Endothelial cell of umbilical vein (primary cell): ENCODE results near the gene NOTCH2. TPM values are rescaled to one million over a fixed set of nuclear protein-coding genes. Genes with fewer than 3 reads are reported as not detected.

Experiments
- BruUV-seq: library from RNA; stranded (reverse); fragments of 400-500 nt; replicated peaks from 2 replicates; lab custom pipeline; 2021; lab: Mats Ljungman, UMichigan
- CTCF ChIA-PET: fragments of 300-600, 350-600 bp; sonication (Branson Sonifier 250); formaldehyde crosslinking; loops from one replicate; lab custom pipeline; 2021; ENCODE audit warnings: antibody characterized with exemption, inconsistent platforms; lab: Charles Lee
- POLR2A ChIA-PET: fragments of 300-600, 350-600 bp; sonication (Branson Sonifier 250); formaldehyde crosslinking; loops from one replicate; lab custom pipeline; 2021; ENCODE audit warnings: antibody characterized with exemption, inconsistent platforms; lab: Charles Lee
- DNase-seq: peaks from one replicate; pipeline ENCODE4 v3.0.0-alpha.2; 2011; ENCODE audit warnings: low read depth, low spot score
- FAIRE-seq: peaks from 2 replicates; lab custom pipeline; 2011; peaks lifted over from hg19 to GRCh38; lab: Jason Lieb, UNC
- H2AFZ ChIP-seq: 2 replicates; pipeline ENCODE4 v1.6.0; 2012; ENCODE audit warnings: low read depth, low read length, control low read depth, inconsistent platforms
- H3K27ac ChIP-seq: 2 replicates; pipeline ENCODE4 v1.5.1; 2011; ENCODE audit warnings: low read depth, mild to moderate bottlenecking, control low read depth, low read length, moderate library complexity; ENCODE audit not compliant: insufficient read depth
- H3K27me3 ChIP-seq, 2 experiments: 2 replicates each; pipeline versions ENCODE4 v1.6.0 to v1.6.1; 2011; ENCODE audit warnings: low read length in 2 of 2, mixed read lengths in 1 of 2; ENCODE audit not compliant: control insufficient read depth in 2 of 2, insufficient read depth in 2 of 2
- H3K36me3 ChIP-seq, 2 experiments: 2 replicates in 1 of 2; 3 replicates in 1 of 2; pipeline ENCODE4 v1.5.1; 2011; ENCODE audit warnings: low read length in 2 of 2, mild to moderate bottlenecking in 1 of 2, moderate library complexity in 1 of 2; ENCODE audit not compliant: control insufficient read depth in 2 of 2, insufficient read depth in 2 of 2; ENCODE audit errors: extremely low read depth in 1 of 2
- H3K4me1 ChIP-seq: 3 replicates; pipeline ENCODE4 v1.5.1; 2011; ENCODE audit warnings: mild to moderate bottlenecking, low read length; ENCODE audit not compliant: control insufficient read depth, insufficient read depth; ENCODE audit errors: extremely low read depth
- H3K4me2 ChIP-seq: 2 replicates; pipeline ENCODE4 v1.6.1; 2011; ENCODE audit warnings: low read length, control low read depth, mixed read lengths; ENCODE audit not compliant: insufficient read depth
- H3K4me3 ChIP-seq, 3 experiments: fragments of 200-600 bp in 1 of 3; sonication (generic), shearing (Covaris generic) in 1 of 3; replicated peaks in 1 of 3; 2 replicates each; pipeline ENCODE4 v1.5.1; 2011 to 2016; ENCODE audit warnings: control low read depth in 3 of 3, low read length in 3 of 3, mild to moderate bottlenecking in 2 of 3, inconsistent platforms in 1 of 3, low read depth in 1 of 3, moderate library complexity in 1 of 3; ENCODE audit not compliant: insufficient read depth in 1 of 3
- H3K79me2 ChIP-seq: 2 replicates; pipeline ENCODE4 v1.6.0; 2012; ENCODE audit warnings: low read length, inconsistent platforms; ENCODE audit not compliant: control insufficient read depth, insufficient read depth
- H3K9ac ChIP-seq: replicated peaks from 2 replicates; pipeline ENCODE3; 2011; ENCODE audit warnings: low read length, control low read depth; ENCODE audit not compliant: insufficient read depth; ENCODE audit errors: extremely low read depth
- H3K9me1 ChIP-seq: replicated peaks from 3 replicates; pipeline ENCODE4 v1.6.0; 2011; ENCODE audit warnings: mild to moderate bottlenecking, low read length; ENCODE audit not compliant: control insufficient read depth, insufficient read depth; ENCODE audit errors: extremely low read depth
- H3K9me3 ChIP-seq: replicated peaks from 2 replicates; pipeline ENCODE4 v1.5.1; 2012; ENCODE audit warnings: low read length, inconsistent platforms; ENCODE audit not compliant: control insufficient read depth, insufficient read depth
- H4K20me1 ChIP-seq: replicated peaks from 2 replicates; pipeline ENCODE3; 2011; ENCODE audit warnings: mild to moderate bottlenecking, low read length; ENCODE audit not compliant: control insufficient read depth, insufficient read depth; ENCODE audit errors: extremely low read depth
- EZH2 ChIP-seq: IDR thresholded peaks from 2 replicates; pipeline ENCODE4 v1.6.1; 2012; ENCODE audit warnings: borderline replicate concordance, low read depth, mild to moderate bottlenecking, moderate library complexity, low read length, inconsistent platforms; ENCODE audit not compliant: severe bottlenecking
- FOS ChIP-seq: IDR thresholded peaks from 2 replicates; pipeline ENCODE4 v1.6.1; 2011; ENCODE audit warnings: mild to moderate bottlenecking, low read length, moderate library complexity, borderline replicate concordance; ENCODE audit not compliant: insufficient read depth
- GATA2 ChIP-seq: IDR thresholded peaks from 2 replicates; pipeline ENCODE4 v1.7.0; 2011; ENCODE audit warnings: low read depth, mild to moderate bottlenecking, moderate library complexity, mixed read lengths, low read length; ENCODE audit not compliant: insufficient read length, insufficient read depth
- JUN ChIP-seq: IDR thresholded peaks from 2 replicates; pipeline ENCODE4 v1.6.1; 2011; ENCODE audit warnings: borderline replicate concordance, low read depth; ENCODE audit not compliant: insufficient read length, insufficient read depth
- MYC ChIP-seq: IDR thresholded peaks from one replicate; pipeline ENCODE4 v1.6.1; 2011; ENCODE audit warnings: mild to moderate bottlenecking, low read depth, low read length
- POLR2A ChIP-seq: IDR thresholded peaks from 2 replicates; pipeline ENCODE4 v1.6.1; 2012; ENCODE audit warnings: low read depth, mild to moderate bottlenecking, control low read depth, low read length
- POLR2AphosphoS5 ChIP-seq: IDR thresholded peaks from 2 replicates; pipeline ENCODE4 v1.6.1; 2012; ENCODE audit warnings: low read depth, mild to moderate bottlenecking, control low read depth, low read length, moderate library complexity; ENCODE audit not compliant: insufficient read depth
- dilution Hi-C: fragments of 300-500 bp; cut with MboI; formaldehyde crosslinking; loops from one replicate; pipeline ENCODE4 v1.15.0; 2019; ENCODE audit warnings: low sequenced_read_pairs; ENCODE audit not compliant: extremely low pct_ligation_motif_present
- intact Hi-C: fragments of 100-400 bp; cut with micrococcal nuclease; formaldehyde crosslinking; loops from one replicate; pipeline ENCODE4 v1.10.0; 2022
- polyA plus RNA-seq, 4 experiments: library from polyadenylated mRNA; depleted of rRNA in 3 of 4; stranded (reverse) in 3 of 4; unstranded in 1 of 4; fragments of >200 nt; gene quantifications; 2 replicates each; pipeline versions ENCODE4 v1.2.1 to v1.2.3, GENCODE V29; 2011 to 2012; ENCODE audit warnings: missing spikeins in 1 of 4
- total RNA-seq: library from RNA; stranded (reverse); gene quantifications from 2 replicates; pipeline ENCODE4 v1.2.3, GENCODE V29; 2021
- TF ChIP-seq, protein P1 (sequence below): IDR thresholded peaks from 2 replicates; pipeline ENCODE4 v1.6.1; 2011; ENCODE audit not compliant: insufficient read depth, insufficient read length
- TF ChIP-seq, protein P2 (sequence below), 2 donors: IDR thresholded peaks; 1 replicate in 1 of 2; 2 replicates in 1 of 2; pipeline ENCODE4 v1.5.1; 2011; ENCODE audit warnings: low read length in 2 of 2, mild to moderate bottlenecking in 2 of 2, moderate library complexity in 2 of 2, control low read depth in 1 of 2, inconsistent platforms in 1 of 2, low read depth in 1 of 2; ENCODE audit not compliant: insufficient read depth in 1 of 2; ENCODE audit errors: extremely low read depth in 1 of 2

The NOTCH2 gene
- total and polyA plus RNA-seq, 2 donors (not counting 3 experiments of a cell fraction or from before 2014, with no cell fraction given), result 14.3 to 49.1 TPM

DNA sequence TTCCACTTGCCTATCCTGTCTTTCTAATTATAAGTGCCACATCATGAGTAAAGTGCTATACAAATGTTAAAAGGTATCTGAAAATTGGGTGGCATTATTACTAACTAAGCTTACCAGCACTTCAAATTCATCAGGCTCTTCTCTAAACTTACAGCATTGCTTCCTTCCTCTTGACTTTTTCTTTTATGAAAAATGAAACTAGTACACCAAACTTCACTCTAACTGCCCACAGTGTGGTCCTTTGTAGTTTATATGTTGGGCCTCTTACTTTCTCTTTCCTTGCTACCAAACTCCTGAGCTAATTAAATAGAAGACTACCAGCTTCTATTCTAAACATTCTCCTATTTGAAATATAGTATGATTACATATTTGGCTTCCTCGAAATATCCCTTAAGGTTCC is 81.8 kb downstream of the NOTCH2 start:
- Histone ChIP-seq H3K4me2 (no peak overlapping the region), H3K9me3 (no peaks in the 10 kb centered on the region), H3K4me1 (no peaks in the 10 kb centered on the region), H2AFZ (no peak overlapping the region), H3K36me3 (no peaks in the 10 kb centered on the region), H3K27ac (no peak overlapping the region), H4K20me1 (peaks cover 2% of the 10 kb centered on the region), H3K9ac (no peak overlapping the region), H3K9me1 (no peaks in the 10 kb centered on the region), H3K79me2 (peaks cover 1% of the 10 kb centered on the region), H3K4me3 (no peak overlapping the region), H3K27me3 (no peaks in the 10 kb centered on the region)
- POLR2A ChIA-PET, result no interaction called here
- CTCF ChIA-PET, result interaction anchor here (1.0 to 2.2 kb wide), 2 partner anchors 12 to 19 kb away, joined by 3 to 6 read pairs; no protein-coding TSS in a partner anchor
- no peak for TF ChIP-seq EZH2
- TF ChIP-seq, protein P1, sequence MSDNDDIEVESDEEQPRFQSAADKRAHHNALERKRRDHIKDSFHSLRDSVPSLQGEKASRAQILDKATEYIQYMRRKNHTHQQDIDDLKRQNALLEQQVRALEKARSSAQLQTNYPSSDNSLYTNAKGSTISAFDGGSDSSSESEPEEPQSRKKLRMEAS, result no peak
- TF ChIP-seq POLR2AphosphoS5, result no peak
- no peak for TF ChIP-seq MYC
- no peak for TF ChIP-seq JUN
- no peak for TF ChIP-seq GATA2
- TF ChIP-seq, protein P2, sequence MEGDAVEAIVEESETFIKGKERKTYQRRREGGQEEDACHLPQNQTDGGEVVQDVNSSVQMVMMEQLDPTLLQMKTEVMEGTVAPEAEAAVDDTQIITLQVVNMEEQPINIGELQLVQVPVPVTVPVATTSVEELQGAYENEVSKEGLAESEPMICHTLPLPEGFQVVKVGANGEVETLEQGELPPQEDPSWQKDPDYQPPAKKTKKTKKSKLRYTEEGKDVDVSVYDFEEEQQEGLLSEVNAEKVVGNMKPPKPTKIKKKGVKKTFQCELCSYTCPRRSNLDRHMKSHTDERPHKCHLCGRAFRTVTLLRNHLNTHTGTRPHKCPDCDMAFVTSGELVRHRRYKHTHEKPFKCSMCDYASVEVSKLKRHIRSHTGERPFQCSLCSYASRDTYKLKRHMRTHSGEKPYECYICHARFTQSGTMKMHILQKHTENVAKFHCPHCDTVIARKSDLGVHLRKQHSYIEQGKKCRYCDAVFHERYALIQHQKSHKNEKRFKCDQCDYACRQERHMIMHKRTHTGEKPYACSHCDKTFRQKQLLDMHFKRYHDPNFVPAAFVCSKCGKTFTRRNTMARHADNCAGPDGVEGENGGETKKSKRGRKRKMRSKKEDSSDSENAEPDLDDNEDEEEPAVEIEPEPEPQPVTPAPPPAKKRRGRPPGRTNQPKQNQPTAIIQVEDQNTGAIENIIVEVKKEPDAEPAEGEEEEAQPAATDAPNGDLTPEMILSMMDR (IDR thresholded peaks at IDR 0.05; ENCODE audit: extremely low read depth in 1 of 2, insufficient read depth in 1 of 2, low read depth in 1 of 2, low read length in 2 of 2), result no peak
- no peak for TF ChIP-seq POLR2A
- no peak for TF ChIP-seq FOS
- no TSS peak for BruUV-seq
- dilution Hi-C loops, result no loop called here
- no peak for FAIRE-seq
- no peak for DNase-seq
- intact Hi-C loops, result no loop called here
